Measurements from ENCODE around the gene CHID1.

DNA sequence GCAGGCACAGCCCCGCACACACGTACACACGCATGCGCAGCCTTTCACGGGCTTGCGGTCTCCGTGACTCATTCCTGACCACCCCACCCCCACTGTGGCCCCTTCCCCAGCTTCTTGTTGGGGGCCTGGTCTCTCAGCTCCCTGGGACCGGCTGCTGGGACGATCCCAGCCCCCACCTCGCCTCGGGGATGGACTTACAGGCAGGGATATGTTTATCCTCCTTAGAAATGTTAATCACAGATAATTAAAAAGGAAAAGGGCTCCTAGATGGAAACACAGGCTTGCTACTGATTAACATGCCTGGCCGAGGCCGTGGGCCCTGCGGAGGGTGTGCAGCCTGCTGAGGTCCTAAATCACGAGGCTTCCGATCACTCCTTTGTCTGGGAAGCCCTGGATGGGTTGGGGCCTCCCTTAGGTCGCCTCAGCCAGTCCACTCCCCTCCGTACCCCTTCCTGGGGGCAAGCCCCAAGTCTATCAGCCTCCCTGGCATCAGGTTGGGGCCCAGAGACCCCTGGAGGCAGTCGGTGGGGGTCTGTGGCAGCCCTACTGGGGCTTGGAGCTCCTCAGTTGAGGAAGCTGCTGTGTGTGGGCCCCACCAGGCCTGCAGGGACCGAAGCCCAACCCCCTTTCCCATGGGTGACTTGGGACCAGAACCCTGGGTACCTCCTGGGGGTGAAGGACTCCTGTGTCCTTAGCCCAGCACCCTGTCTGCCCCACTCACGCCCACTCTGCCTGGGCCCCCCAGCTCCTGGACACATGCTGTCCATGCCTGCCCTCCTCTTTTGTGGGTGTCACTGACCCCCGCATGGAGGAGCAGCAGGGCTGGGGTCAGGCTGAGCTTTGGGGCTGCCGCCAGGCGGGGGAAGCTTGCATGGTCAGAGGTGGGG, 47.3 kb downstream of the CHID1 start:
- no peak for TF ChIP-seq CTCF (IDR thresholded peaks at IDR 0.05; ENCODE audit: insufficient read depth, low read length, poor library complexity, severe bottlenecking)
- no peak for TF ChIP-seq EZH2phosphoT487 (conservative IDR thresholded peaks at IDR 0.05; ENCODE audit: low read length)
